ENCODE results near the gene LRG1.

- TF ChIP-seq ATF2 (tag by site-specific recombination; IDR thresholded peaks at IDR 0.05; ENCODE audit: low read depth) (no peak), ZBTB1 (tag by site-specific recombination; IDR thresholded peaks at IDR 0.05) (no peak), ZNF473 (tag by site-specific recombination; IDR thresholded peaks at IDR 0.05) (no peak), ZNF791 (tag by site-specific recombination; IDR thresholded peaks at IDR 0.05) (no peak), CTCF (tag by site-specific recombination; IDR thresholded peaks at IDR 0.05) (no peak), ZNF140 (tag by site-specific recombination; IDR thresholded peaks at IDR 0.05) (no peak), ZNF280D (tag by site-specific recombination; IDR thresholded peaks at IDR 0.05) (no peak), ZNF707 (tag by site-specific recombination; IDR thresholded peaks at IDR 0.05) (no peak), ZNF529 (tag by site-specific recombination; IDR thresholded peaks at IDR 0.05; ENCODE audit: insufficient replicate concordance) (no peak), RBAK (tag by site-specific recombination; IDR thresholded peaks at IDR 0.05) (no peak), ZBTB7A (tag by site-specific recombination; IDR thresholded peaks at IDR 0.05; ENCODE audit: low read depth) (no peak)
These were observed 28.4 kb downstream of the LRG1 start for GRCh38 chr19:4511300-4512054.
